HepG2 (cell line): ENCODE results near the gene USP12. TPM values are rescaled to one million over a fixed set of nuclear protein-coding genes. Genes with fewer than 3 reads are reported as not detected.
A peak's percentile ranks its signal among the peaks of the same experiment; 100 is the strongest.

Source experiments
- ZNF749 ChIP-seq: sonication (generic); formaldehyde crosslinking; IDR thresholded peaks from 2 replicates; pipeline ENCODE4 v1.8.0; 2022; ENCODE audit warnings: mild to moderate bottlenecking, missing genetic modification reagents, moderate library complexity, borderline replicate concordance
- polyA plus RNA-seq, 8 experiments: library from polyadenylated mRNA; depleted of rRNA in 3 of 8; stranded (reverse) in 7 of 8; unstranded in 1 of 8; fragments of >200 nt; fragmentation: Illumina TruSeq in 4 of 8; extraction: Trizol in 4 of 8; gene quantifications; 2 replicates each; pipeline versions ENCODE4 v1.2.1 to v1.2.3, GENCODE V29; 2011 to 2016; ENCODE audit warnings: low read depth in 4 of 8, missing spikeins in 1 of 8, mixed read lengths in 1 of 8; ENCODE audit not compliant: insufficient read depth in 1 of 8
- total RNA-seq, 5 experiments: library from RNA; depleted of rRNA; stranded (reverse); fragments of >200 nt; fragmentation: Illumina TruSeq; extraction: Trizol; gene quantifications; 2 replicates each; pipeline ENCODE4 v1.2.3, GENCODE V29; 2016; ENCODE audit warnings: low read depth in 1 of 5
- TF ChIP-seq, protein P1 (sequence below): sonication (generic); formaldehyde crosslinking; IDR thresholded peaks from 2 replicates; pipeline ENCODE4 v1.5.1; 2020; ENCODE audit warnings: mild to moderate bottlenecking, missing genetic modification reagents, borderline replicate concordance
- TF ChIP-seq, protein P2 (sequence below), 2 experiments: fragments of 450-650 bp in 1 of 2; sonication (generic) in 1 of 2; formaldehyde crosslinking in 1 of 2; IDR thresholded peaks; 2 replicates each; pipeline versions ENCODE4 v1.6.1 to v1.8.0; 2016 to 2022; ENCODE audit warnings: antibody characterized with exemption in 1 of 2, mild to moderate bottlenecking in 1 of 2, missing genetic modification reagents in 1 of 2

USP12 gene
- total and polyA plus RNA-seq, 2 of the 13 experiments (the other 11 are each of a cell fraction or from before 2014, with no cell fraction given) = 9.8 to 19.5 TPM

DNA sequence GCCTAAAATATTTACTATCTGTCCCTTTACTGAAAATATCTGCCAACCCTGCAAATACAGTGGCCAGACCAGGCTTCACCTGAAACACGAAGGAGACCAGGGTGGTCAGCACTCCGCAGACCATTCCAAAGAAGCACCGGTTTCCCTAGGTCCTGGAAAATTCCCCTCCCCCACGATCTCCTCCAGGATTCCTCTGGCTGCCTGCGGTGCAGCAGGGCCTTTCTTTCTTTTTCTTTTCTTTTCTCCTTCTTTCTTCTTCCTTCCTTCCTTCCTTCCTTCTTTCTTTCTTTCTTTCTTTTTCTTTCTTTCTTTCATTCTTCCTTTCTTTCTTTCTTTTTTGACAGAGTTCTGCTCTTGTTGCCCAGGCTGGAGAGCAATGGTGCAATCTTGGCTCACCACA lies 152.7 kb downstream of the USP12 start (continued):
- TF ChIP-seq, protein P1, sequence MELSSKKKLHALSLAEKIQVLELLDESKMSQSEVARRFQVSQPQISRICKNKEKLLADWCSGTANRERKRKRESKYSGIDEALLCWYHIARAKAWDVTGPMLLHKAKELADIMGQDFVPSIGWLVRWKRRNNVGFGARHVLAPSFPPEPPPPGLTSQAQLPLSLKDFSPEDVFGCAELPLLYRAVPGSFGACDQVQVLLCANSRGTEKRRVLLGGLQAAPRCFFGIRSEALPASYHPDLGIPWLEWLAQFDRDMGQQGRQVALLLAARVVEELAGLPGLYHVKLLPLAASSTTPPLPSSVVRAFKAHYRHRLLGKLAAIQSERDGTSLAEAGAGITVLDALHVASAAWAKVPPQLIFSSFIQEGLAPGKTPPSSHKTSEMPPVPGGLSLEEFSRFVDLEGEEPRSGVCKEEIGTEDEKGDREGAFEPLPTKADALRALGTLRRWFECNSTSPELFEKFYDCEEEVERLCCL (CRISPR knock-in tag) = no peak
- TF ChIP-seq, protein P2, sequence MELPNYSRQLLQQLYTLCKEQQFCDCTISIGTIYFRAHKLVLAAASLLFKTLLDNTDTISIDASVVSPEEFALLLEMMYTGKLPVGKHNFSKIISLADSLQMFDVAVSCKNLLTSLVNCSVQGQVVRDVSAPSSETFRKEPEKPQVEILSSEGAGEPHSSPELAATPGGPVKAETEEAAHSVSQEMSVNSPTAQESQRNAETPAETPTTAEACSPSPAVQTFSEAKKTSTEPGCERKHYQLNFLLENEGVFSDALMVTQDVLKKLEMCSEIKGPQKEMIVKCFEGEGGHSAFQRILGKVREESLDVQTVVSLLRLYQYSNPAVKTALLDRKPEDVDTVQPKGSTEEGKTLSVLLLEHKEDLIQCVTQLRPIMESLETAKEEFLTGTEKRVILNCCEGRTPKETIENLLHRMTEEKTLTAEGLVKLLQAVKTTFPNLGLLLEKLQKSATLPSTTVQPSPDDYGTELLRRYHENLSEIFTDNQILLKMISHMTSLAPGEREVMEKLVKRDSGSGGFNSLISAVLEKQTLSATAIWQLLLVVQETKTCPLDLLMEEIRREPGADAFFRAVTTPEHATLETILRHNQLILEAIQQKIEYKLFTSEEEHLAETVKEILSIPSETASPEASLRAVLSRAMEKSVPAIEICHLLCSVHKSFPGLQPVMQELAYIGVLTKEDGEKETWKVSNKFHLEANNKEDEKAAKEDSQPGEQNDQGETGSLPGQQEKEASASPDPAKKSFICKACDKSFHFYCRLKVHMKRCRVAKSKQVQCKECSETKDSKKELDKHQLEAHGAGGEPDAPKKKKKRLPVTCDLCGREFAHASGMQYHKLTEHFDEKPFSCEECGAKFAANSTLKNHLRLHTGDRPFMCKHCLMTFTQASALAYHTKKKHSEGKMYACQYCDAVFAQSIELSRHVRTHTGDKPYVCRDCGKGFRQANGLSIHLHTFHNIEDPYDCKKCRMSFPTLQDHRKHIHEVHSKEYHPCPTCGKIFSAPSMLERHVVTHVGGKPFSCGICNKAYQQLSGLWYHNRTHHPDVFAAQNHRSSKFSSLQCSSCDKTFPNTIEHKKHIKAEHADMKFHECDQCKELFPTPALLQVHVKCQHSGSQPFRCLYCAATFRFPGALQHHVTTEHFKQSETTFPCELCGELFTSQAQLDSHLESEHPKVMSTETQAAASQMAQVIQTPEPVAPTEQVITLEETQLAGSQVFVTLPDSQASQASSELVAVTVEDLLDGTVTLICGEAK (IDR thresholded peaks at IDR 0.05) = no peak
- TF ChIP-seq, protein P2 (CRISPR knock-in tag; IDR thresholded peaks at IDR 0.05) = peak; percentile 9; the same call in 1 of the 2 replicates
- no peak for TF ChIP-seq ZNF749 (CRISPR knock-in tag)
